Activated CD4-positive, alpha-beta T cell treated with anti-CD3 and anti-CD28 coated beads, Interleukin-2, amount 50 U/mL, for 4 hours (primary cell): Measurements from ENCODE around the gene LTBP2.
"Not testable (repeated sequence)": the region's sequence is repeated elsewhere in the genome, so short reads cannot be mapped to it uniquely, and the experiment has no call there.

Experiments used
- DNase-seq, 2 experiments: peaks; one replicate each; pipeline ENCODE4 v3.0.0-alpha.2; 2020

Gene LTBP2

DNA sequence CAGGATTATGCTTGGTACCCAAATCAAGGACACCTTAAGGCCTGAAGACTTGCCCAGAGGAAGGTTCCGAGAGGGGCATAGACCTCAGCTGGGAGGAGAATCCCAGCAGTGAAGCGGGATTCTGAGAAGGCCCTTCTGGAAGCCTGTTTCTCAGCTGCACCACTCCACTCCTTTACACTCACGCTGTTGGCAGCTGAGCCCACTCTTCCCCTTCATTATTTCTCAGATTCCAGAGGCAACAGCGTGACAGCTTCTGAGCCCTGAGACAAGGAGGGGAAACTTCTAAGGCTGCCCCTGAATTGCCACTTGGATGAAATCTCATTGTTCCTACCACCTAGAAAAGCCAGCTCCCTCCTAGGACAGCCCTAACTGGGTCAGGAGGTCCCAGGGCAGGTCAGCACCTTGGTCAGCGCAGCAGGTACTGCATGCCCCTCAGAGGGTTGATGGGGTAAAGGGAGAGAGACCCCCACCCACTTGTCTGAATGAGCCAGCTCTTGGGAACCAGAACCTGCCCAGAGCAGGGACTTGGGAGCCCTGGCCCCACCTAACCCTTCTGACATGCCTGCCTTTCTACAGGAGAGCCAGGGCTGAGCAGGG is 64.6 kb downstream of the LTBP2 start:
- no peak for DNase-seq

GRCh38 chr14:74546416-74546815 is 65.6 kb downstream of the LTBP2 start:
- no peak for DNase-seq

GRCh38 chr14:74545386-74545785 is 66.7 kb downstream of the LTBP2 start:
- DNase-seq = no peak

- DNase-seq = no peak
These were observed 68.1 kb downstream of the LTBP2 start for GRCh38 chr14:74543771-74544438.

DNA sequence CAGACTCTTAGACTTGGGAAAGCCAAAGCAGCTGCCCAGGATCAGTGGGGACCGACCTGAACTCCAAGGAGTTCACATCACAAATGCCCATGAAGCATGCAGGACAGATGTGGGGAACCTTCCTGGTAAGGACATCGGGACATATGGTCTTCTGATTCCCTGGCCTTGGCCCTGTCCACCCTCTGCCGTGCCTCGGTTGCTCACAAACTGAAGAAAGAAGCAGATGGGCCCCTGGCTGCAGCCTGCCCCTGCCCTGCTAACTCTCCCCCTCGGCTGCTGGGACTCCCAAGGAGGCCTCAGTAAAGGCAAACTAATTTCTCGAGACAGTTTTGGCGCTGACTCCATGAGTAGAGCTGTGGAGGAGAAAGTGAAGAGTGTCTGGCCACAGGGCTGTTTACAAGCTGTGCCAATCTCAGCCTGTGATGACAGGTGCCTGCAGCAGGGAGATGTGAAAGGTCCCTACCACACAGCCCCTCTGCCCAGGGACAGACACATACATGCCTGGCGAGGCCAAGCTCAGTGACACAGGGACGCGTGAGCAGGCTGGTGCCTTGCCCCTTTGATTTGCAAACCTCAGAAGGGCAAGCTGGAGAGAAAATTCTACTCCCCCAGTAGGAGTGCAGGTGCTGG is 69.9 kb downstream of the LTBP2 start:
- DNase-seq = no peak

- DNase-seq = no peak
These were observed 70.8 kb downstream of the LTBP2 start for GRCh38 chr14:74541225-74541624.

GRCh38 chr14:74539503-74539902 is 72.5 kb downstream of the LTBP2 start:
- no peak for DNase-seq

DNA sequence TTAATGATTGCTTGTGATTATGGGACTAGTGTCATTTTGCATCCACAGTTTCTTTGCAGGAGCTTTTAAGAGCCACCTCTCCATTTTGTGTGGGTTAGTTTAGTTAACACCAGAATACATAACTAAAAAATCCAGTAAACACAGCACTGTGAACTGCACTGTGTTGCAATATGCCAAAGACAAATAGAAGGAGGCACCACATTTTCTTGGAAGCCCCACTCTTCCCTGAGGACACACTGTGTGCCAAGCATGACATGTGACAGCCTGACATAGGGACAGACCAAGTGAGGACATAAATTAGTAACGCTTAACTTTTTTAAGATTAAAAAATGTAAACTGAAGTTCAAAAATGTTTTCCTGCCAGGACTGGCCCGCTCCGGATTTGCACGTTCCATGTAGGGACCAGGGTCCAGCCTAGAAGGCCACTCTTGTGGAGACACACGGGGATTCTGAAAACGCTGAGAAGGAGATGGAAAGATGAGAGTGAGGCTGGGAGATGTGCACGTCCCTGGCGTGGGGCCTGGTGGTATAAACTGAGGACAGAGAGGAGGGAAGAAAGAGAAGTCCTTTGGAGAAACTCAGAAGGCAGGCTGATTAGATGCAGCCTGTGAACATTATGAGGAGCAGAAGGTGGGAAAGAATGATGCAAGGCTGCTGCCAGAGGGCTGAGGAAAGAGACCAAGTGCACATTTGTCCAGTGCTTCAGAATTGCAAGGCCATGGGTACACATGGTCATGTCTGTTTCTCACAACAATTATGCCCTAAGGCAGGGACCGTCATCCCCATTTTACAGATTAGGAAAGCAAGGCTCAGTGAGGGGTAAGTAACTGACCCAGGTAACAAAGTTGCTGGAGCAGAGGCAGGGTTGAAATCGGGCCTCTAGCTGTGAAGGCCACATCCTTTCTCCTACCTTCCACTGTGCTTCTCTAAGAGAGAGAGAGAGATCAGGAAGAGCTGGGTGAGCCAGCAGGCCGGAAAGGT is 73.3 kb downstream of the LTBP2 start:
- DNase-seq = no peak

DNA sequence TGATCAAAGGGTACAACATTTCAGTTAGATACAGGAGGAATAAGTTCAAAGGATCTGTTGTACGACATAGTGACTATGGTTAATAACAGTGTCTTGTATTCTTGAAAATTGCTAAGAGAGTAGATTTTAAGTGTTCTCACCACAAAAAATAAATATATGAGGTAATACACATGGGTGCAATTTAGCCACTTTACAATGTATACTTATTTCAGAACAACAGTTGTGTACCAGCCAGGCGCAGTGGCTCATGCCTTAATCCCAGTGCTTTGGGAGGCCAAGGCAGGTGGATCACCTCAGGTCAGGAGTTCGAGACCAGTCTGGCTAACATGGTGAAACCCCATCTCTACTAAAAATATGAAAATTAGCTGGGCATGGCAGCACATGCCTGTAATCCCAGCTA is 75.7 kb downstream of the LTBP2 start:
- DNase-seq = not testable (repeated sequence)

GRCh38 chr14:74535756-74536325 is 76.2 kb downstream of the LTBP2 start:
- no peak for DNase-seq

GRCh38 chr14:74533576-74533975 is 78.5 kb downstream of the LTBP2 start:
- no peak for DNase-seq

DNA sequence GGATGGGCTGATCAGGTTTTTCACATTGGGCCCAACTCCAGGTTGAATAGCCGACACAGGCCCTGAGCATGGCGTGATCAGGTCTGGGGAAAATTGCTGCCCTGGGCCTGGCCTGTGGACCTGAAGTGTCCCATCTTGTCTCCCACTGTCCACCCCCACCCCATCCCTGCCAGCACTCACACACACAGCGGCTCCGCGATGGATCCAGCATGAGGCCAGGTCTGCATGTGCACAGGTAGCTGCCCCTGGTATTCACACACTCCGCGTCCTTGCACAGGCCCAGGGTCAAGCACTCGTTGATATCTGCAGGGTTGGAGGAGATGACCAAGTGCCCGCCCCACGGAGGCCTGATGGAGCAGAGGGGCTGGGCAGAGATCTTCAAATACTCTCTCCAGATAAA is 79.8 kb downstream of the LTBP2 start:
- DNase-seq = no peak

GRCh38 chr14:74531467-74531866 is 80.6 kb downstream of the LTBP2 start:
- no peak for DNase-seq

DNA sequence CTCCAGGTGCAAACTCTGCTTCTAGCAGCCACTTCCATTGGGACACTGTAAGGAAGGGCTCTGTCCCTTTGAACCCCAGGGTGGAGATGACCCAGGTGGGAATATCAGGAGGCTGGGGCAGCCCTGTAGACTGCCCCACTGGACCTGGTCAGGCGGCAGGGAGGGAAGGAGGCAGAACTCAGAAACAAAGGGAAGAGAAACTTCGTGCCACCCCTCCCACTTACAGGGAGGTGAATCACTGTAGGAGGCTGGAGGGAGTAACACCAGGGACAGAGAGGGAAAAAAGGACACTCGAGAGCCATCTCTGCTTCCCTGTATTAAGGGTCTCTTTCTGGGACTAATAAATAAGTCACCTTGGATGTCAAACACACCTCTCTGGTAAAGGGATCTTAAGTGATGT is 81.0 kb downstream of the LTBP2 start:
- no peak for DNase-seq

GRCh38 chr14:74528886-74529285 is 83.2 kb downstream of the LTBP2 start:
- DNase-seq = no peak

- DNase-seq = no peak
These were observed 83.6 kb downstream of the LTBP2 start for GRCh38 chr14:74528406-74528805.

GRCh38 chr14:74527736-74528280 is 84.2 kb downstream of the LTBP2 start:
- DNase-seq = no peak

GRCh38 chr14:74526854-74527585 is 85.0 kb downstream of the LTBP2 start:
- DNase-seq = no peak

GRCh38 chr14:74525361-74525851 is 86.6 kb downstream of the LTBP2 start:
- no peak for DNase-seq

- DNase-seq = no peak
These were observed 87.3 kb downstream of the LTBP2 start for GRCh38 chr14:74524812-74525135.

GRCh38 chr14:74524076-74524811 is 87.8 kb downstream of the LTBP2 start:
- DNase-seq = no peak
